NOMO-1 treated with DMSO at 0.1 percent for 48 hours (cell line): ENCODE data around the gene PDLIM3.

Experiments
- DNase-seq: peaks from one replicate; lab custom pipeline; 2025; ENCODE audit not compliant: unreplicated experiment; lab: John Stamatoyannopoulos, UW

PDLIM3 gene

DNA sequence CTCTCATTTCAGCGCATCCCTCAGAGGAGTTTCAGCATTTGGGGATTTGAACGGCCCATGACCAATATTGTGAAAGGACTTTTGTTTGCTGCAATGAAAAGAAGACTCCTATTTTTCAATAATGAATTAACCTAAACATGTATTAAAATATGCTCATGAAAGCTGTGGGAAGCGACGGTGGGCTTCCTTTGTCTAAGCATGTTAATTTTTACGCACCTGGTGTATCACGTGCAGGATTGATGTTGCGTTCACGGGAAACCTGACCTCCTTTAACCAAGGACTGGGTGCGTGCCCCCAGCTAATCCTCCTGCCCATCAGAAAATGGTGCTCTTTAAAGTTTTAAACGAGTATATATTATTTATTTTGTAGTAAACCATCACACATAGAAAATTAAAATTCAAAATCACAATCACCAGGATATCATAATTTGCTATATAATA lies 63.2 kb downstream of the PDLIM3 start:
- no peak for DNase-seq

DNA sequence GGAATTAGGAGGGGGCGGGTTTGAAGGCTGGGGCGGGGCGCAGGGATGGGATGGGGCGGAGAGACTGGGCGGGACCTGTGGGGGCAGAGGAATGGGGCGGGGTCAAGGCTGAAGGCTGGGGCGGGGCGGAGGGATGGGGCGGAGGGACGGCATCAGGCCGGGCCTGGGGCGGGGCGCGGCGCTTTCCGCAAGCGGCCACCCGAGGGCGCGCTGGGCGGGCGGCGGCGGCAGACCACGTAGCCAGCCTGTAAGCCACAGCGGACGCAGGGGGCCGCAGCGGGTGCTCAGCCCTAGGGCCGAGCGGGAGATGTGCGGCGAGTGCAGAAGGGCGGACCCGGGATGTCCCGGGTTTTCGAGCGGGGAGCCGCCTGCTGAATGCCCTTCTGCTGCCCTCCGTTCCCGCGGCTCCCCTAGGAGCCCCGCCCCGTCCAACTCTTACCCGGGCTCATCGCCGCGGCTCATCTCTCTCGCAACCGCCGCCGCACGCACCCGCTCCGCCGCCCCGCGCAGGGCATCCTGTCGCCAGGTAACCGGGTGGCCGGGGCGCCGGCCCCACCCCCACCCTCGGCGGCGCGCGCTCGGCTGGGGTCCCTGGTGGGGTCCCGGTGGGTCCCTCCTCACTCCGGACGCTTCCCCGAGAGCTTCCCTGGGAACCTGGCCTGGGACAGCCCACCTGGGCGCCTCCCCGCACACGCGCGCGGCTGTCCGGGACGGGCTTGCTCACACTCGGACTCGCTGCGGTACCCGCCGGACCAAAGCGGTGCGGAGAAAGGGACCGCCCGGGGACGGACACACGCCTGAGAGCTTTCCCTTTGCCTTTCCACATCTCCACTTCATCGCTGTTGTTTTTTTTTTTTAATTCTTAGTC lies 63.8 kb downstream of the PDLIM3 start, which contains the start of gene CCDC110:
CCDC110 (minus strand) TSS at position 499 of the 868 bp plus-strand sequence; CDS start at position 449, 50 bp downstream.
- DNase-seq, result peak; percentile 73

DNA sequence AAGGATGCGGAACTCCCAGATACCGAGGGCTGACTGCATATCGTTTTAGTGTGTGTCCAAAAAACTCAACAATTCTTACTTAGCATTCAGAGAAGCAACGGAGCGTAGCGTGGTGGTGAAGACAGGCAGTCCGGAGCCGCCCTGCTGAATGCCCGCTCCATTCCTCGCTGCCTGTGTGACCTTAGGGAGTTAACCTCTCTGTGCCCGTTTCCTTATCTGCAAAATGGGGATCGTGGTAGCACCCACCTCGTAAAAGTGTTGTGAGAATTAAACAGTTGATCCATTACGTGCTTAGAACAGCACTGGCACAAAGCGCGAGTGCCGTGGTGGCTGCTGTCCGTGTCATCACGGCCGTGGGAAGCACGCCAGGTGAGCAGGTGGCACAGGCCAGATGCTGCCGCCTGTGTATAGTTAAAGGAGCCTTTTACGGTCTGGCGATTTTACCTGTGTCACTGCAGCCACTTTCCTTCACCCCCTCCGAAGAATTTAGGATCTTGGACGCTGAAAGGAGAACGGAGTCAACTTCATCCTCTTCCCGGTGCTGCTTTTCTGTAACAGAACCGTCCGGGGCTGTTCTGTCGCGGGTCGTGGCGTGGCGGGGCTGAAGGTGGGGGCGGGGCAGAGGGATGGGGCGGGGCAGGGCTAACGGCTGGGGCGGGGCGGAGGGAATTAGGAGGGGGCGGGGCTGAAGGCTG lies 64.7 kb downstream of the PDLIM3 start:
- DNase-seq, result peak; percentile 9

DNA sequence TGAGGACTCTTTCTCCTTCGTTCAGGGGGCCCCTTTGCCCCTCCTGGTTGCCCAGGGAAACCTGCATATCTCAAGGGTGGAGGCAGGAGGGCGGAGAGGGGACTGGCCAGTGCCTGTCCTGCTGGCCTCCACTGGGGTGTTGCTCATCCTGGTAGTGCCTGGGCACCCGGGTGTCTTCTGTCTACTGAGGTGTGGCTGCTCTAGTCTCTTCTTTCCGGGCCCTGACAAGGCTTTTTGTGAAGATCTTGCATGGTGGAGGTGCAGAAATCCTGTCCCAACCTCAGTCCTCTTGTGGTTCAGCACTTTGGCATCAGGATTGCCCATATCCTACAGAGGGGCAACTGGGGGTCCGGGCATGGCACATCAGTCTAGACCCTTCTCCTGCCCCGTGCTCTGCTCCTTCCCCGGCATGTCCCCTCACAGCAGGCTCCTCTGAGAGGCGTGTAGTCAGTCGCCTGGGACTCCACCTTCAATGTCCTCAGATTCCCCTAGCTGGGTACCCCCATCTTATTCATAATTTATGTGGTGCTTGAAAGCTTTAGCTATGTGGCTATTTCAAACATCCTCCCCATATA lies 65.6 kb downstream of the PDLIM3 start:
- no peak for DNase-seq

DNA sequence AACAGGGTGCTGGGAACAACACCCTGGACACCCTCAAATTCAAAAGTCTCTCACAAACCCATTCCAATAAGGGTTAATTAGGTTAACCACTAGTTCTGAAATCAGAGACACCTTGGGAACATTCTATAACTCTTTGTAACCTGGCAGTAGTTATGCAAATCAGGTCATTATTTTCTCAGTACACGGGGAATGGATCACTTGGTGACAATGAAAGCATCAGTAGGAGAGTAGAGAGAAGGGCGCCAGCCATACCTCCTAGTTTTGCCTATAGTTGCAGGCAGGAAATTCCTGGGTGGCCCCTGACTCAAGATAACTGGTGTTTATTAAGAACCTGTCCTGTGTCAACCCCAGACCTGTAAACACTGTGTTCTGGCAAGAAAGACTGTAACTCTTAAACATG lies 66.3 kb downstream of the PDLIM3 start:
- DNase-seq, result no peak

DNA sequence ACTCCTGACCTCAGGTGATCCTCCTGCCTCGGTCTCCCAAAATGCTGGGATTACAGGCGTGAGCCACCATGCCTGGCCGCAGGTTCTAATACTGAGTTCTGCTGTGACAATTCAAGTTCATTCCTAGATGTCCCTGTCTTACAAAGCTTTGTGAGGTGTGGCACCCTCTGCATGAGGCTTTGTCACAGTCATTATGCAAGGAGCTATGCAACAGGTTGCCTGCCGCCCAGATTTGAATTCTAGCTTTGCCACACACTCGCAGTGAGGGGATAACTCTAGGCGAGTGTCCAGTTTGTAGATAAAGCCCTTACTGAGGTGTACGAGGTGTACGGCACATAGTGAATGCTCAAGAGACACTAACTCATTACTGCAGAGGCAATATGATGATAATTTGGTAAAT lies 67.3 kb downstream of the PDLIM3 start:
- DNase-seq, result no peak

DNA sequence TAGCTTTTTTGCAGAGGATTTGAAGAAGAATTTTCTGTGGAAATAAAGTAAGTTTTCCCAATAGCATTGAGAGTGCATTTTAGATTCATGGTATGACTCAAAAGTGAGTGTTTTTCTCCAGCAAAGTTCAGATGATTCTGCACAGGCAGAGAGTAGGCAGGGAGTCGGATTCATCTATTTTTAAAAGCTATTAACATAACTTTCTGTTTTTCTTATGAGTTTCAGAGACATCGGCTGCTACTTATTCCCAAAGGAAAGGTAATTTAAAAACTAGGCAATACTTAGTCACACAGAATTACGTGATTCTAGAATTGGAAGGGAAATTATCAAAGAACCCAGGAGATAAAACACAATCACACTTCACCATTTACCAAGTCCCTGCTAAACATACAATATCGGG lies 68.2 kb downstream of the PDLIM3 start:
- no peak for DNase-seq

DNA sequence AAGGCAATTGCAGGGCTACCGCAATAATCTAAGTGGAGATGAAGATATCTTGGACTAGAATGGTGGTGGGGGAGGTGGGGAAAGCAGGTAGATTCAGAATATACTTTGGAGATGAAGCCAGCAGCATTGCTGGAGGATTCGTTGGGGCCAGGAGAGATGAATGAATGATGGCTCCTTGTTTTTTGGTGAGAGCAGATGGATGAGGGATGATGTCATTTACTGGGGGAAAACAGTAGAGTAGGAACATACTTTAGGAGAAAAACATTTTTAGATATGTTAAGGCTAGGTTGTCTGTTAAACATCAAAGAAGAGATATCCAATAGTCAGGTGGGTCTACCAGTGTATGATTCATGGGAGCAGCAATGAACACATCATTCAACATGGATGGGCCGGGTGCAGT lies 69.6 kb downstream of the PDLIM3 start:
- no peak for DNase-seq

DNA sequence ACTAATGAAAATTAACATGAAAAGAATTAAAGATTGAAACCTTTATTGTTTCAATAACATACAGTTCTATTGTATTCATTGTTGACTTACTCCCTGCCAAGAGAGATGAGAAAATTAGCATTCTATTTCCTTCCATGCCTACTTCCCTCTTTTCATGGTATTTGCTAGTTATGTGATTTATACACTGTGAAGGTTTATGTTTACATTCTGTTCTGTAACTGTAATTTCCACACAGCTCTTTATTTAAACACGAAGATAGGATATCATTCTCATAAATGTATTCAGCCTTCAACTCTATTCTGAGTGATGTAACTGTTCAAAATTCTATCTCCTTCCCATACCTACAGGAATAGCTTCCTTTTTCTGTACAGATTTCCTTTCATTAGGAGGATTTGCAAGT lies 70.4 kb downstream of the PDLIM3 start:
- DNase-seq, result no peak

DNA sequence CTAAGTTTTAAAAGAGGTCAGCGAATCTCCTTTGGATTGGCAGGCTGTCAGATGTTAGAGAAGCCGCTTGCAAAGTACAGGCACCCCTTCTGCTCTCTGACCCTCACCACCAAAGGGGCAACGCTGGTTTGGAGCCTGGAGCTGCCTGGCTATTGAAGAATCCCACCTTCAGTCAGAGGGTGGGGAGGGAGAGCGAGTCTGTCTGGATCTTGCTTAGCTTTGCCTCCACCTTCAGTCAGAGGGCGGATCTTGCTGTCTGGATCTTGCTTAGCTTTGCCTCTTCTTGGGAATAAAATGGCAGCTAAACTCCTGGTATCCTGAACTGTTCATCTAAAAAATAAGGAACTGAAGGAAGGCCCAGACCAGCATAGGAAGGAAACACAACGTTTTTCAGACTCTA lies 71.1 kb downstream of the PDLIM3 start:
- no peak for DNase-seq

DNA sequence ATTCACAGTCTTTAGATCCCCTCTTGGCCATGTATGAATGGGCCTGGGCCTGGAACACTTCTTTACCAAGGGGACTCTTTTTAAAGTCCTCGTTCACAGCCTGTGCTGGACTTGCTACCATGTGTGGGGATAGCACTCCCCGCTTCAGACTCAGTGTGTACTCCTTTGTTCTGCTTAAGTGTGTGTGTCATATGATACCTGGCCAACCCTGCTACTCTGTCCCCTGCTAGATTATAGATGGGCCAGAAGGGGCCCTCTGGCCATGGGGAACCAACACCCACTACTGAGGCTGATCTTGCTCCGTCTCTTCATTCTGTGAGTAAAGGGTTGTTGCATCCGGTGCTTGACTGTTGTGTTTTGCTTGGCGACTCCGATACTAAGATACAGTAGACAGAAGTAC lies 71.8 kb downstream of the PDLIM3 start:
- no peak for DNase-seq

DNA sequence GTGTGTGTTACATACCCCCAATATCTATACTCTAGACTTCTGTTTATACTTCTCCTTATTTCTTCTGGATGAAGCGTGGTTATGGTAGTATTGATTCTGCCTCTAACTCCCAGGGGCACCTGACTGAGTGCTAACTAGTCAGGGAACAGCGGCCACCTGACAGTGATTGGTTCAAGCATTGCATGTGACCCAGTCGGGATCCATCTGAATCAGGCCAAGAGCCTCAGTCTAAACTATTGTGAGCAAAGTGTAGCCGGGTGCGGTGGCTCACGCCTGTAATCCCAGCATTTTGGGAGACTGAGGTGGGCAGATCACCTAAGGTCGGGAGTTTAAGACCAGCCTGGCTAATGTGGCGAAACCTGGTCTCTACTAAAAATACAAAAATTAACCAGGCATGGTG lies 73.7 kb downstream of the PDLIM3 start:
- no peak for DNase-seq

DNA sequence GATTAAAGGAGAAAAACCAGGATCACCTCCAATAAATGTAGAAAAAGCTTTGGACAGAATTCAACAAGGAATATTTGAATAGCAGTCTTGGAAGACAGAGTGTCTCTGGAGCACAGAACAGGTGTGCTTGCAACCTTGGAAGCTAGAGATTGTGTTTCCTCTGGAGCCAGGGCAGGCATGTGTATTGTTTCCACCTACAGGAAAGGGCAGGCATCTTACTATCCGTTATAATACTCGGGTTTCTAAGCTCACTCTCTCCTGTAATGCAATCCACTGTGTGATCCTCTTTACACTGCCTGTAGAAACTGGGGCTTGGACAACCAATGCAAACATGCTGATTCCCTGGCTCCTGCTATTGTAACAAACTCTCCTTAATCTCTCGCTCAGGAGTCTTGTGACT lies 78.2 kb downstream of the PDLIM3 start:
- DNase-seq, result no peak

DNA sequence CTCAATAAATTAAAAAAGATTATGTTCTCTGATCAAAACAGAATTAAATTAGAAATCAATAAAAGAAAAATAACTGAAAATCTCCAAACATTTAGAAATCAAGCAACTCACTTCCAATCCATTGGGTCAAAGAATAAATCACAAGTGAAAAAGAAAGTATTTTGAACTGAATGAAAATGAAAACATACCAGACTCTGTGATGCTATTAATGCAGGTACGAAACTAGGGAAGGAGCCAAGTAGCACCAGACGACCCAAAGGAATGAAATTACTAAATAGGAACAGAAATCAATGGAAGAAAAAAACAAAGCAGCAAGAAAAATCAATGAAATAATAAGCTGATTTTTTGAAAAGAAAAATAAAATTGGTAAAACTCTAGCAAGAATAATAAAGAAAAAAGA lies 79.2 kb downstream of the PDLIM3 start:
- no peak for DNase-seq
